Stimulated activated CD4-positive, alpha-beta T cell treated with anti-CD3 and anti-CD28 coated beads, Interleukin-1b, Interleukin-23, amount 100 ng/mL, for 24 hours (primary cell): ENCODE measurements around the gene ZNF511.
"Not testable (repeated sequence)": the region's sequence is repeated elsewhere in the genome, so short reads cannot be mapped to it uniquely, and the experiment has no call there.

Experiments used
- DNase-seq, 4 experiments: peaks; one replicate each; pipeline ENCODE4 v3.0.0-alpha.2; 2020; ENCODE audit warnings: low read depth in 4 of 4, low spot score in 1 of 4

ZNF511 gene, protein sequence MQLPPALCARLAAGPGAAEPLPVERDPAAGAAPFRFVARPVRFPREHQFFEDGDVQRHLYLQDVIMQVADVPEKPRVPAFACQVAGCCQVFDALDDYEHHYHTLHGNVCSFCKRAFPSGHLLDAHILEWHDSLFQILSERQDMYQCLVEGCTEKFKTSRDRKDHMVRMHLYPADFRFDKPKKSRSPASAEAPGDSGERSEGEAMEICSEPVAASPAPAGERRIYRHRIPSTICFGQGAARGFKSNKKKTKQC

DNA sequence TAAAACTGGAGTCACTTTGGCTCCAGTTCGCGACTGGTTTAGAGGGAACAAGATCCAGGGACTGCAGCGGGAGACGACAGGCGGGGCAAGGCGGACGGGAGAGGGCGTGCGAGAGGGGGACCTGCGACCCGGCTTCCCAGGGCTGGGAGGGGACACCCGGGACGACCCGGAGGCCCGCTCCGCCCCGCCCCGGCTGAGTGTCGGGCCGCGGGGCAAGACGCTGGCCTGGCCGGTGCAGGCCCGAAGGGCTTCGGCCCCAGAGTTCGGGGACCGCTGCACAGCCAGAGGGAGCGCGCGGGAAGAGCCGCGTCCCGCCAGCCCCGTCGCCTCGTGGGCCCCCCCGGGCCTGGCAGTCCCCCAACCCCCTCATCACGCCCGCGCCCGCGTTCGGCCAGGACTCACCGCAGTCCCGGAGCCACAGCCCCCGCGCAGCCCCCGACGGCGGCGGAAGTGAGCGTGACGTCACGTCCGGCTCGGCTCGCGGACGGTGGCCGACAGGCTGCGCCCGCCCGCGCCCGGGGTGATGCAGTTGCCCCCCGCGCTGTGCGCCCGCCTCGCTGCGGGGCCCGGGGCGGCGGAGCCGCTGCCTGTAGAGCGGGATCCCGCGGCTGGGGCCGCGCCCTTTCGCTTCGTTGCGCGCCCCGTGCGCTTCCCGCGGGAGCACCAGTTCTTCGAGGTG, at the start of gene ZNF511, which contains the start of gene TUBGCP2:
Gene ZNF511 (plus strand): TSS at position 494 of the 679 bp plus-strand sequence. CDS start 30 bp downstream, at position 524.
Gene TUBGCP2 (minus strand): TSS at position 452 of the 679 bp plus-strand sequence. CDS start 5,931 bp downstream, outside the sequence.
- peak; percentile 69 to 84 (median 78) for DNase-seq

DNA sequence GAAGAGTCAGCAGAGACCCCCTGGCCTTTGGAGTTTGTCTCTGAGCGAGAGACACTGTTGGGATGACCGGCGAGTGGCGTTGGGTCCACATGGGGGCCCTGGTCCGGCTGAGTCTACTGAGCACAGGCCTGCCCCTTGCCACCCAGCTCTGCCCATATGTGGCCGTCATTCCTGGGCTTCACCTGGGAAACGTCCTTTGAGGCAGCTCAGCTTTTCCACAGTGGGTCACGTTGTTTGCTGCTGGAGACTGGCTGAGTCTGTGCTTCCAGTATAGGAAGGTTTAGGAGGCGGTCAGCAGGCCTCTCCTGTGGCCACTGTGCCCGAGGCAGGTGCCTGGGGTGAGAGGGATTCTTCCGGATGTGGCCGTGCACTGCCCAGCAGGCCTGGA, 49.1 kb upstream of the ZNF511 start:
- DNase-seq, result no peak

DNA sequence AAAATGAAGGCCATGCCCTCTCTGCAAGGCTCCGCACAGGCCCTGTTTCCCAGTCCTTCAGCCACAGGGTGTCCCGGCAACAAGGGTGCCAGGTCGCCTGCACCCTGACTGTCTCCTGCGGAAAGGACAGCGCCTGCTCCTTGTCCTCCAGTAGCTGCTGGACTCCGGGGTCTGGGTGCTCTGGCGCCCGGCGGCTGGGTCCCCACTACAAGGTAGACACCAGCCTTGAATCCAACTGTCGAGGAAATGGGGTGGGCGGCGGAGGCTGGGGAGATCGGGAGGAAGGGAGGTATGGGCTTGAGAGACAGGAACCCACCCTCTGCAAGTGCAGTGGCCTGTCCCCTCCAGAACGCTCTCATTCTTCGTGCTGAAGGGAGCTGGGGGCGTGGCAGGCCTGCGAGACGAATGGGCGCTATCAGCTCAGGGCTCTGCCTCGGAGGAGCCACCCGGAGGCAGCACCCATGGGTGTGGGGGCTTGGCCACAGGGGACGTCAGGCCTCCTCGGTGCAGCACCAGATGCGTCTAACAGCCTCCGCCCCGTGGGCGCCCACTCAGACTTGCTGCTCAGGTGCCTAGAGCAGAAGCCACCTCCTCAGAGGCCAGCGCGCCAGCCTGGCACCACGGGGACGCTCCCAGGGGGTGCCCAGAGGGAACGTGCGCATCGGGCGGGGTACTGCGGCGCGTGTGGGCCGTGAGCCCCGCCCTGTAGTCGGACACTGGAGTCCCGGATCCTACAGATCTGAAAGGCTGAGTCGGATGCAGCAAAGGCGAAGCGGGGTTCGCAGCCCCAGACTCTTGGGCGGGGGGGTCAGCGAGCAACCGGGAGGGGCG, 47.6 kb upstream of the ZNF511 start:
- peak in 2 of 4 experiments; percentile 56 to 67 for DNase-seq

DNA sequence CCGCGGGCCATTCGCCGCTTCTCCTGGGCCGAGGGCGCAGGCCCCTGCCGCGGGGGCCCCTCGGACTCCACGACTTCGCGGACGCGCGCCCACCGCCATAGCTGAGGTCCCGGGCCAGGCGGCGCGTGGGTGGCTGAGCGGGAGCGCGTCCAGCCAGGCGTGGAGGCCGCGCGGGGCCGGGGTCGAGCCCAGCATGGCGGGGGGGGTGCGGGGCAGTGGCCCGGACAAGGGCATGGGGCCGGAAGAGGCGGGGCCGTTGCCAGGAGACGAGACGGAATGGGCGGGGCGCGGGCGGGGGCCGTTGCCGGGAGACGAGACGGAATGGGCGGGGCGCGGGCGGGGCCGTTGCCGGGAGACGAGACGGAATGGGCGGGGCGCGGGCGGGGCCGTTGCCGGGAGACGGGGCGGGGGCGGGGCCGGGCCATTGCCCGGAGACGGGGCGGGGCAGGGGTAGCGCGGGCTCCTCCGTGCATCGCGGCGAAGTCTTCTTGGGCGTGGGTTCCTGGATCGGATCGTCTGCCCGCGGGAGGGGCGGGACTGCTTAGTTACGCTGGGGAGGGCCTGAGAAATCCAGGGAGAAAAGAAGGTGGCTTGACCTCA, 46.9 kb upstream of the ZNF511 start:
- peak; percentile 65 to 84 (median 74) for DNase-seq

DNA sequence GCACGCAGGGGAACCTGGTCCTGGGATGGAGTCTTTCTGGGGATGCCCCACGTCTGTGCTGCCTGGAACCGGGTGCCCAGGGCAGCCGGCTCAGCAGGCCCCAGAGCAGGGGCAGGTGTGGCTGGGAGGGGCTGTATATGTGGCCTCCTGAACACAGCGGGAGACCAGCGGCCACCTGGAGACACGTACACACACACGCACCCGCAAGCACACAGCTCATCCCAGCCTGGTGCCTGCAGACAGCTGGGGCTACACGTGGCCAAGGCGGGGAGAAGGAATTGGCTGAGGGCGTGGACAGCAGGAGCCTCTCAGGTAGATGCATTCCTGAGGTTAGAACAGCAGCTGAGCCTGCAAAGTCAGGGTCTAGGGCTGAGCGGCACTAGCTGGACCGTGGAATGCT, 46.0 kb upstream of the ZNF511 start:
- no peak for DNase-seq

DNA sequence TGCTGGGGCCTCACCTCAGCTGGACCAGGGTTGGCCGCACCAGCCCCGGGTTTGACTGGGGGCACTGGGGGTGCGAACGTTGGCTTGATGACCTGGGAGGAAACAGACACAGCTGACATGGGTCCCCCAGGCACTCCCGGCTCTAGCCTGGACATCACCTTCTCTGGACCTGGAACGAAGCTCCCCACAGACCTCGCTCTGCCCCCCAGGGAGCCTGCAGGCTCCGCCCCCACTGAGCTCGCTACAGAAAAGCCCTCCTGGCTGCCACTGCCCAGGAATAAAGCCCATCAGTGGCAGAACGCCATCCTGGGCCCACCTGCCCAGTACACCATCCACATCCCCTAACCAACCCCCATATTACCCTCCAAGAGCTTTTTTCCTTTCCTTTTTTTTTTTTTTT, 45.0 kb upstream of the ZNF511 start:
- DNase-seq, result no peak

DNA sequence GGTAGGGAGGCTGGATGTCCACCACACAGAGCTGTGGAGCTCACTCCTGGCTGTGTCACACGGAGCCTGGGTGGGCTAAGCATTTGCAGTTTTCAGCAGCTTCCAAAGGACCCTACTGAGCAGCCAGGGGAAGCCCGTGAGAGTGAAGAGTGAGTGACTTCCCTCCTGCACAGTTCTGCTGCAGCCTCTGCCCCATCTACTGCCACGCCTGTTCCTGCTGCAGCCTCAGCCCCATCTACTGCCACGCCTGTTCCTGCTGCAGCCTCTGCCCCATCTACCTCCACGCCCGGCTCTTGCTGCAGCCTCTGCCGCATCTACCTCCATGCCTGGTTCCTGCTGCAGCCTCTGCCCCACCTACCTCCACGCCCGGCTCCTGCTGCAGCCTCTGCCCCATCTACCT, 44.3 kb upstream of the ZNF511 start:
- DNase-seq, result no peak

DNA sequence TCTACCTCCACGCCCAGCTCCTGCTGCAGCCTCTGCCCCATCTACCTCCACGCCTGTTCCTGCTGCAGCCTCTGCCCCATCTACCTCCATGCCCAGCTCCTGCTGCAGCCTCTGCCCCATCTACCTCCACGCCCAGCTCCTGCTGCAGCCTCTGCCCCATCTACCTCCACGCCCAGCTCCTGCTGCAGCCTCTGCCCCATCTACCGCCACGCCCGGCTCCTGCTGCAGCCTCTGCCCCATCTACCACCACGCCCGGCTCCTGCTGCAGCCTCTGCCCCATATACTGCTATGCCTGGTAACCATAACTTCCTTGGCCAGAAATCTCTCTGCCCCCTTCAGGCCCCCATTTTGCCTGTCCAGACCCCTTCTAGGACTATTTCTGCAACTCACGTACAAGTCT, 43.7 kb upstream of the ZNF511 start:
- DNase-seq, result not testable (repeated sequence)

DNA sequence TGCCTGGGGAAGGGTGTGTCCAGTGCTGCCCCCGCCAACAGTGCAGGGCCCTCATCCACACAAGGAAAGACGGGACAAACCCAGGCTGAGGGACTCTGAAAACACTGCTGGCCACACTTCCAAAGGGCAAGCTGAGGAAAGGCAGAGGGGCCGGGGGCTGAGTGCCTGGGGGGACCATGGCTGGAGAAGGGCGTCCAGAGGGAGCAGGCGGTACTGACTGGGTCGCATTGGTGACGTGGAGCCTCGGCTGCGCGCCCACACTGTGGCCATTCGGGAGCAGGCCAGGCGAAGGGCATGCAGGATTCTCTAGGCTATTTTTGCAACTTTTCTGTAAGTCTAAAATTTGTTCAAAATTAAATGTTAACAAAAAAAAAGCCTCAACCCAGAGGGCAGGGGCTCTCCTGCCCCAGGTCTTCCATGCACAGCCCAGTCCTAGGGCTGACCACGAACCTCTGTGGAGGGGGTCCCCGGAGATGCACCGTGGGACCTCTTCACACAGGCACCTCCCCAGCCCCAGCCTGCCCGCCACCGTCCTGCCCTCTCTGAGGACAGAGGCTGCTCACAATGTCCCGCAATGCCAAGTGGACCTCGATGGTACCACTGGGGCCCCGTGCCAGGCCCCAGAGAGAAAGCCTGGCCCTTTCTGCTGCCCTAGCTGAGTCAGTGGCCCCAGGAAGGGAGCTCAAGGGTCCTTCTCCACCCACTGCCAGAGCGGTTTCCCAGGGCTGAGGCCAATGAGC, 42.5 kb upstream of the ZNF511 start:
- DNase-seq, result no peak

DNA sequence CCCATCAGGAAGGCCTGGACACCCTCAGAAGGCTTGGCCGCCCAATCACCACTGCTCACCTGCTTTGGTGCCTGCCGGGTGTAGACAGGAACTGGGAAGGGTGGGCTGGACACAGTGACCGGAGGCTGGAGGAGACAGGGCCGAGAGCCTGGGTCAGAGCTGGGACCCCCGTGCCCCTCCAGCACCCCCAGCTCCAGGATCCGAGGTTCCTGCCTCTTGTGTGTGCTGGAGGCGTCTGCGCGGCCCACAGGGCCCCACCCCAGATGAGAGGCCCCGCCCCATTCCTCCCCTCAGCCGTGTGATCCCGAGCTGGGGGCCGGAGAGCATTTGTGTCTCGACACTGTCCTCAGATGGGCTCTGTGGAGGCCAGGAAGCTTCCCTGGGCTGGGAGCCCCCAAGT, 41.4 kb upstream of the ZNF511 start:
- DNase-seq, result no peak

DNA sequence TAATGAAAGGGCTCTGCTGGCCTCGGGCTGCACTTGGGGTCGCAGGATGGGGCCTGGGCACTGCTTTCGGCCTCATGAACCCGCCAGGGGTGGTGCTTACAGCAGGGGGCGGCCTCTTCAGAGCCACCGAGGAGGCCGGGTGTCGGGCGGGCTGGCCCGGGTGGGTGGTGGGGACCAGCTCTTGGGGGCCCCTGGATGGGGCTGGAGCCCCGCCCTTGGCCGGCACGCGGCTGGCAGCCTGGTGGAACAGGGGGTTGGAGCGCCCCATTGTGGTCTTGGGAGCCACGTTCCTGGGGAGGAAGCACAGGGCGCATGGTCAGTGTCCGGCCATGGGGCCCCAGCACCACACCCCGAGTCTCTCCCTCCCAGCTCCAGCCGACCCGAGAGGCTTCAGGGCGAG, 40.9 kb upstream of the ZNF511 start:
- DNase-seq, result no peak

DNA sequence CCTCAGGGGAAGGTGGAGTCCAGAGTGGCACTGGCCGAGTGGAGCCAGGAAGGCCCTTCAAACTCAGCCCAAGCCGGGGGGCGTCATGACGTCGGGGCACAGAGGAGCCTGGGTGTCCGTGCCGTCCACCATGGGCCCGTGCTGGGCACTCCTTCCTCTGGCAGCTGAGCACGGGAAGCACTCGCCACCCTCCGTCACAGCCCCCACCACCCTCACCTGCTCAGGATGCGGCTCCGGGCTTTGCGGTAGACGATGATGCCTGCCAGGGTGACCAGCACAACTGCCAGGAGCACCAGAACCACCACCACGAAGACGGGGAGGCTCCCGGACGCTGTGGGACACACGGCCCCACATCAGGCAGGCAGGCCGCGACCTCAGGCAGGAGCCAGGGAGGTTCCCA, 40.2 kb upstream of the ZNF511 start:
- no peak for DNase-seq

DNA sequence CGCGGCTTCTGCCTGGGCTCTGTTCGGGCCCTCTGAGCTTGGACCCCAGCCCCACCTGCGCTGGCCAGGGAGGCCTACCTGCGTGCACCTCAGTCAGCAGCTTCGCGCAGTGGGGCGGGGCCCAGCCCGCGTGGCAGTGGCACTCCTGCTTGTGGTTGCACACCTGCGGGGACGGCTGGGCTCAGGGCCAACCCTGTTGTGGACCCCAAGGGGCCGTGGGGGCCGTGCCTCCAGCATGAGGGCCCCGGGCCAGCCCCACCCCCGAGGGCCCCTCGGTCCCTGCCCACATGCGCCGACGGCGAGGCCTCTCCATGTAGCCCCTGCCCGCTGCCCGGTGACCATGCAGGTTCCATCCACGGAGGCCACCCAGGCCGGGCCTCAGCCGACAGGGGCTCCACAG, 39.3 kb upstream of the ZNF511 start:
- DNase-seq, result no peak

DNA sequence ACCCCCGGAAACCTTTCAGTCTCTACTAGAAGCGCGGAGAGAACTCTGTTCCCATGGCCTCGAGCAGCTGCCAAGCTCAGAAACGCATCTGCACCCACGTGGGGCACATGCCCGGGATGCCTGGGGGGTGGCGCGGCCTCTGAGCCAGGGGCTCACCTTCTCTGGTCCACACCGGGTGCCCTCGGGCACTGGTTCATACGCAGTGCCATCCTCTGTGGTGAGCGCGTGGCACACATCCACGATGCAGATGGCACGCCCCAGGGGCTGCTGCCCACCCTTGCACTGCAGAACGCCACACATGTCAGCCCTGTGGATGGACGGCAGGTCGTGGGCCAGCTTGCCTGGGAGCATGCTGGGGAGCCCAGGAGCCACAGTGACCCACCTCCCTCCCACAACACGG, 38.5 kb upstream of the ZNF511 start:
- DNase-seq, result no peak

DNA sequence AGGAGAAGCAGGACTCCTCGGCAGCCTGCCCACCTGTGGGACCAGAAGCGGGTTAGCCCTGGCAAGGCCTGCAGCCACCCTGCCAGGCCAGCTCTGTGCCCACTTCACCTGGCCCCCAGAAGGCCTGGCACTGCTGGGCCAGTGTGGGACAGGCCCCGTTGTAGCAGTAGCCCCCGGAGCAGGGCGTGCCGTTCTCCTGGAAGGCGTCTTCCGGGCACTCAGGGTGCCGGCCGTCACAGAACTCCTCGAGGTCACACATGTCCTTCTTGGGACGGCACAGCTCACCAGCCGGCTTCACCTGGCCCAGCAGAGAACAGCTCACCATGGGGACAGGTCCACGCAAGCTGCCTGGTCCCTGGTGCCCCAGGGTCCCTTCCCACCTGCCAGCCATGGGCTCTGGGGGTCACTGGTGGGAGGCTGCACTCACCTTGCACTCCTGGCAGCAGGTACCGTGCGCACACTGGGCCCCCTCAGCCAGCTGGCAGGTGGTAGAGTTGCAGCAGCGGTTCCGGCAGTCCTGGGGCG, 37.9 kb upstream of the ZNF511 start:
- DNase-seq, result no peak

DNA sequence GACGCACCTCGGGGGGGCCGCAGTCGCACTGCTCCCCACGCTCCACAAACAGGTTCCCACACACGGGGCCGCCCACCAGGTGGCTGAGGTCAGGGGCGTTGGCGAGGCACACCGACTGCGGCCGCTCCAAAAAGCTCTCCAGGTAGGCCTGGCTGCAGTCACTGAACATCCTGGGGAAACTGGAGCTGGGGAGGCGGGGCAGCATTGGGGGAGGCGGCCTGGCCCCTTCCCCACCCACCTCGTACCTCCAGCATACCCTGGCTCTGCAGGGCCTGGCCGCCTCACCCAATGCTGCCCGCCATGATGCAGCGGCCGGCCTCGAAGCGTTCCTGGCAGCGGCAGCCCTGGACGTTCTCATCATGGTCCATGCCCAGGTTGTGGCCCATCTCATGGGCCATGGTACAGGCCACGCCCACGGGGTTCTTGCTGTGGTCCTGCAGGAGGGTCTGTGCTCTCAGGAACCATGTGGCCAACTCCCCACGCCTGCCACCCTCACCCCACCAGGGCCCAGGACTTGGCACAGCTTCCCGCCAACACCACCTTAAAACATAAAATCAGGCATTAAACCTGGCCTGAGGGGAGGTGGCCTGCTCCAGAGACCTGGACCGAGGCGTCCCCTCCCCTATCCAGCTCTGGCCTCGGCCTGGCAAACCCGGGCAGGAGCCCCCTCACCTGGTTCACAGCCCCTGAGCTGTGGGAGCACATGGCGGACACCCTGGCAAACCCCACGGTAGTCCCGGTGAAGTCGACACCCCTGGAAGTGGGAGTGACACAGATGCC, 37.0 kb upstream of the ZNF511 start:
- DNase-seq, result no peak

DNA sequence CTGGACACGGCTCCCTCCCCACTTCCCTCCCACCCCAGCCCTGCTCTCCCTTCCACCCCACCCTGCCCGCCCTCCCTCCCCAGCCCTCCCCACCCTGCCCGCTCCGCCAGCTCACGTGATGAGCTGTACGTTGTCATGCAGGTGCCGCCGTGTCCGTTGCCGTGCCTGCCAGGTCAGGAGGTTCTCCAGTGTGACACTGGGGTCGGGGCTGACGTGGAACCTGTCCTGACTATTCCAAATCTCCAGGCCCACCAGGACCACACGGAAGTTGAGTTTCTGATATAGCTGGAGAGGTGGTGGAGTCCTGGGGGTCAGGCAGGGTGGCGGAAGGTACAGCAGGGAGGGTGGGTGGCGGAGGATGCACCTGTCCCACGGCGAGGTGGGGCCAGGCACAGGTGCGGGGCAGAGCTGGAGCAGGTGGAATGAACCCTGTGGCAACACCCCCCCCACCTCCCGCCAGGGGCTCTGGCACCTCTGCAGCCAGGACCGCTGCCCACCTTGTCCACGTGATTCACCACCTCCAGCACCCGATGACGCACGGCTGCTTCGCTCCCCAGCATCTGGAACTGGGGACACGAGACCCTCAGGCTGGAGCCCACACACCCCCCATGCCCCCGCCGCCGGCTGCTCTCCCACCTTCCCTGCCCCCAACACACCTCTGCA, 36.3 kb upstream of the ZNF511 start:
- DNase-seq, result no peak

DNA sequence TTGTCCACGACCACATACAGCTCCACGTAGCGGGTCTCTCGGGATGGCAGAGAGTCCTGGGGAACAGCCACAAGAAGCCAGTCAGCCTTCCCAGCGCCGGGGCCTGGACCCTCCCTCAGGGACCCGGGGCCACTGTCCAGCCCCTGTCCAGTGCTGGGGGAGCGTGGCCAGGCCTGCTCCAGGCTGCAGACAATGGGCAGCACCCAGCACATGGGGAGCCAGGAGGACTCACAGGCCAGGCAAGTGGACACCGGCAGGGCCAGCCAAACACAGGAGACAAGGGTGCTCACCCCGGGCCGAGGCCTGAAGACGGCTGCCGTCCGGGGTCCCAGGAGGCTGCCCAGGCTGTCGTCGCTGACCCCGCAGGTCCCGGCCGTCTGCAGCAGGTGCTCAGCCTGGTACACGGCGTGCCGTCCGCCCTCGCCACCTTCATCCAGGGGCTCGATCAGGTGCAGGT, 35.7 kb upstream of the ZNF511 start:
- no peak for DNase-seq

DNA sequence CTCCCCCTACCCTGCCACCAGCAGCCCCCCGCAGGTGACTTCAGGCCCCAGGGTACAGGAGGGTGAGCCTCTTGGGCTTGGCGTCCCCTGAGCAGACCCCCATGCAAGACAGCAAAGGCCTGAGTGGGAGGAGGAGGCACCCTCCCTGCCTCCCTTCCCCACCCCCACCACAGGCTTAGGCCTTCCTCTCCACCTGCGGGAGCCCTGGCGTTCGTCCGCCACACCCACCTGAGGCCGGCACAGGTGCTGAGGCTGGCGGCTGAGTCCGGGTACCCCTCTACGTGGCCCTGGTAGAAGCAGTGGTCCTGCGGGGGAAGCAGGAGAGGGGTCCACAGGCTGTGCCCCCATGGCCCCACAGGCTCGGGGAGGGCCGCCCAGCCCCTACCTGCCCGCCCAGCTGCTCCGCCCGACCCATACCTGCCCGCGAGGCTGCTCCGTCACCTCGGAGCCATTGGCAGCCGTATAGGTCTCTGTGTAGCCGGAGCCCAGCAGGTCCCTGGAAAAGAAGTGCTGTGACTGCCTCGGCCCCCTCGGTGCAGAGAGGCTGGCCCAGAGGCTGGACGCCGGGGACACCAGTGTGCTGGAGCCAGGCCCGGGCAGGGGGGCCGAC, 35.1 kb upstream of the ZNF511 start:
- DNase-seq, result no peak
